Liver (tissue), 9 donors: ENCODE results near the gene POLR3H. TPM values are rescaled to one million over a fixed set of nuclear protein-coding genes. Genes with fewer than 3 reads are reported as not detected.
A peak's percentile ranks its signal among the peaks of the same experiment; 100 is the strongest.

Experiments
- DNase-seq: peaks from one replicate; pipeline ENCODE4 v3.0.0-alpha.2; 2017; ENCODE audit warnings: low spot score
- H3K27ac ChIP-seq, 2 donors: one replicate each; pipeline ENCODE4 v1.7.0; 2013; ENCODE audit warnings: inconsistent platforms in 2 of 2, low read length in 2 of 2, control low read depth in 1 of 2, low read depth in 1 of 2, mild to moderate bottlenecking in 1 of 2
- H3K27me3 ChIP-seq, 4 donors: one replicate each; pipeline versions ENCODE4 v1.6.1 to v1.7.0; 2013; ENCODE audit warnings: low read length in 3 of 4, inconsistent platforms in 1 of 4, mild to moderate bottlenecking in 1 of 4, moderate library complexity in 1 of 4; ENCODE audit not compliant: control insufficient read depth in 4 of 4, insufficient read depth in 4 of 4
- H3K36me3 ChIP-seq, 4 donors: one replicate each; pipeline versions ENCODE4 v1.6.1 to v1.7.0; 2013; ENCODE audit warnings: low read length in 3 of 4, mild to moderate bottlenecking in 3 of 4, low read depth in 1 of 4, moderate library complexity in 1 of 4; ENCODE audit not compliant: control insufficient read depth in 4 of 4, insufficient read depth in 3 of 4
- H3K4me1 ChIP-seq, 4 donors: one replicate each; pipeline versions ENCODE4 v1.6.1 to v1.7.0; 2013; ENCODE audit warnings: low read length in 3 of 4, mild to moderate bottlenecking in 3 of 4, moderate library complexity in 1 of 4; ENCODE audit not compliant: control insufficient read depth in 4 of 4, insufficient read depth in 4 of 4
- H3K4me3 ChIP-seq, 3 donors: one replicate each; pipeline versions ENCODE4 v1.6.1 to v1.7.0; 2013; ENCODE audit warnings: low read length in 3 of 3, control low read depth in 1 of 3, low read depth in 1 of 3, mild to moderate bottlenecking in 1 of 3
- H3K9ac ChIP-seq, 2 donors: one replicate each; pipeline ENCODE4 v1.7.0; 2013; ENCODE audit warnings: low read length in 2 of 2, mild to moderate bottlenecking in 2 of 2, moderate library complexity in 2 of 2, control low read depth in 1 of 2, low read depth in 1 of 2
- H3K9me3 ChIP-seq, 4 donors: one replicate each; pipeline versions ENCODE4 v1.6.1 to v1.7.0; 2013; ENCODE audit warnings: low read length in 3 of 4; ENCODE audit not compliant: control insufficient read depth in 4 of 4
- ATF3 ChIP-seq: IDR thresholded peaks from 2 replicates; pipeline ENCODE4 v1.6.1; 2016; ENCODE audit warnings: antibody characterized with exemption
- CTCF ChIP-seq: fragments of 150-350 bp; IDR thresholded peaks from 2 replicates; pipeline ENCODE4 v1.5.1; 2017; ENCODE audit warnings: improper control_type of control experiment, low read depth, low read length; ENCODE audit not compliant: missing input control
- EGR1 ChIP-seq, 2 donors: IDR thresholded peaks; 2 replicates each; pipeline ENCODE4 v1.6.1; 2016 to 2018; ENCODE audit warnings: antibody characterized with exemption in 2 of 2, low read depth in 2 of 2
- FOXA1 ChIP-seq: IDR thresholded peaks from 2 replicates; pipeline ENCODE4 v1.6.1; 2016; ENCODE audit warnings: antibody characterized with exemption
- FOXA2 ChIP-seq: IDR thresholded peaks from 2 replicates; pipeline ENCODE4 v1.6.1; 2016; ENCODE audit warnings: antibody characterized with exemption
- GABPA ChIP-seq, 2 donors: IDR thresholded peaks in 1 of 2; conservative IDR thresholded peaks in 1 of 2; 2 replicates each; pipeline ENCODE4 v1.6.1; 2016; ENCODE audit warnings: antibody characterized with exemption in 2 of 2, mild to moderate bottlenecking in 1 of 2, moderate library complexity in 1 of 2
- HNF4A ChIP-seq, 2 donors: conservative IDR thresholded peaks; 2 replicates each; pipeline ENCODE4 v1.6.1; 2016; ENCODE audit warnings: antibody characterized with exemption in 2 of 2, mild to moderate bottlenecking in 2 of 2
- HNF4G ChIP-seq: IDR thresholded peaks from 2 replicates; pipeline ENCODE4 v1.6.1; 2016; ENCODE audit warnings: antibody characterized with exemption
- JUND ChIP-seq, 2 donors: IDR thresholded peaks; 2 replicates each; pipeline ENCODE4 v1.6.1; 2016; ENCODE audit warnings: antibody characterized with exemption in 2 of 2
- MAX ChIP-seq: IDR thresholded peaks from 2 replicates; pipeline ENCODE4 v1.6.1; 2016; ENCODE audit warnings: antibody characterized with exemption
- NR2F2 ChIP-seq: IDR thresholded peaks from 2 replicates; pipeline ENCODE4 v1.6.1; 2016; ENCODE audit warnings: antibody characterized with exemption
- RAD21 ChIP-seq, 2 donors: IDR thresholded peaks; 2 replicates each; pipeline ENCODE4 v1.6.1; 2016; ENCODE audit warnings: antibody characterized with exemption in 2 of 2, mild to moderate bottlenecking in 2 of 2
- REST ChIP-seq: IDR thresholded peaks from 2 replicates; pipeline ENCODE4 v1.6.1; 2016; ENCODE audit warnings: antibody characterized with exemption, mild to moderate bottlenecking
- RXRA ChIP-seq, 2 donors: IDR thresholded peaks; 2 replicates each; pipeline ENCODE4 v1.6.1; 2017 to 2018; ENCODE audit warnings: antibody characterized with exemption in 2 of 2, mild to moderate bottlenecking in 1 of 2
- SP1 ChIP-seq: IDR thresholded peaks from 2 replicates; pipeline ENCODE4 v1.6.1; 2018; ENCODE audit warnings: antibody characterized with exemption, mild to moderate bottlenecking
- YY1 ChIP-seq: IDR thresholded peaks from 2 replicates; pipeline ENCODE4 v1.6.1; 2016; ENCODE audit warnings: antibody characterized with exemption, mild to moderate bottlenecking
- ZBTB33 ChIP-seq: IDR thresholded peaks from 2 replicates; pipeline ENCODE4 v1.6.1; 2016; ENCODE audit warnings: antibody characterized with exemption
- WGBS: extraction: QIAGEN DNeasy Blood & Tissue Kit; methylation state at CpG from one replicate; pipeline ENCODE4 v1.1.7; 2013; 5-methylcytosine and 5-hydroxymethylcytosine counted together
- polyA plus RNA-seq, 2 donors: library from polyadenylated mRNA; stranded (reverse) in 1 of 2; unstranded in 1 of 2; fragments of 200-250 nt in 1 of 2; fragments of >200 nt in 1 of 2; fragmentation: Nextera tagmentation in 1 of 2; extraction: Ambion mirVana in 1 of 2; gene quantifications; one replicate each; pipeline versions ENCODE4 v1.2.1 to v1.2.3, GENCODE V29; 2013 to 2015
- total RNA-seq, 2 donors: library from RNA; depleted of rRNA; stranded (reverse); fragments of >200 nt; gene quantifications; one replicate each; pipeline ENCODE4 v1.2.3, GENCODE V29; 2014
- donor health status: healthy.
- donor health status: healthy.
- donor health status: healthy.
- donor health status: healthy.
- donor health status: healthy.

Gene POLR3H
- total and polyA plus RNA-seq, 4 donors, result 11.7 to 37.7 (median 27.1) TPM

- Histone ChIP-seq H3K4me3 (no peak overlapping the region), H3K9me3 (no peaks in the 10 kb centered on the region), H3K4me1 (peaks cover 5 to 34% (median 30%) of the 10 kb centered on the region in 4 donors), H3K36me3 (peaks cover 0 to 2% (median 0%) of the 10 kb centered on the region in 4 donors), H3K27me3 (no peaks in the 10 kb centered on the region), H3K9ac (no peak overlapping the region), H3K27ac (peak overlapping the region in 1 of 2 donors; percentile 10)
- no peak for DNase-seq
- 60% methylated on average over 5 of the region's 5 CpGs for WGBS
- TF ChIP-seq REST, result no peak
- TF ChIP-seq RXRA (IDR thresholded peaks at IDR 0.05), result no peak
- TF ChIP-seq CTCF, result no peak
- TF ChIP-seq RAD21 (IDR thresholded peaks at IDR 0.05), result no peak
- TF ChIP-seq JUND (IDR thresholded peaks at IDR 0.05), result no peak
- TF ChIP-seq NR2F2, result no peak
- no peak for TF ChIP-seq FOXA1
Observed at GRCh38 chr22:41481925-41482318, 62.3 kb downstream of the POLR3H start.

- WGBS, result 86% methylated on average over 15 of the region's 15 CpGs
- Histone ChIP-seq H3K4me3 (no peak overlapping the region), H3K9ac (no peak overlapping the region), H3K36me3 (peaks cover 0 to 2% (median 0%) of the 10 kb centered on the region in 4 donors), H3K27me3 (no peaks in the 10 kb centered on the region), H3K27ac (no peak overlapping the region), H3K9me3 (no peaks in the 10 kb centered on the region), H3K4me1 (peaks cover 5 to 34% (median 30%) of the 10 kb centered on the region in 4 donors)
- no peak for DNase-seq
- TF ChIP-seq MAX, result no peak
- TF ChIP-seq REST, result no peak
- no peak for TF ChIP-seq HNF4A (conservative IDR thresholded peaks at IDR 0.05)
- no peak for TF ChIP-seq YY1
- no peak for TF ChIP-seq GABPA (IDR thresholded peaks at IDR 0.05 in 1 of 2, conservative IDR thresholded peaks at IDR 0.05 in 1 of 2)
- no peak for TF ChIP-seq FOXA2
- TF ChIP-seq FOXA1, result no peak
- no peak for TF ChIP-seq ZBTB33
- TF ChIP-seq RXRA (IDR thresholded peaks at IDR 0.05), result no peak
- TF ChIP-seq JUND (IDR thresholded peaks at IDR 0.05), result no peak
- TF ChIP-seq RAD21 (IDR thresholded peaks at IDR 0.05), result no peak
- no peak for TF ChIP-seq HNF4G
- TF ChIP-seq ATF3, result no peak
- TF ChIP-seq SP1, result no peak
- TF ChIP-seq EGR1 (IDR thresholded peaks at IDR 0.05; ENCODE audit: low read depth in 2 of 2), result no peak
- no peak for TF ChIP-seq NR2F2
- no peak for TF ChIP-seq CTCF
Observed at GRCh38 chr22:41481131-41481830, 63.0 kb downstream of the POLR3H start.
